HG03354 (cell line): Measurements from ENCODE around the gene CEP350.

ENCODE experiments used
- ATAC-seq: cut with Tn5 transposase; IDR thresholded peaks from one replicate; pipeline ENCODE4 v1.9.1; 2021; ENCODE audit warnings: mild to moderate bottlenecking; ENCODE audit not compliant: unreplicated experiment, poor library complexity, severe bottlenecking

Gene CEP350

GRCh38 chr1:180043785-180044184 is 89.2 kb downstream of the CEP350 start:
- ATAC-seq, result no peak

GRCh38 chr1:180046674-180047073 is 92.1 kb downstream of the CEP350 start:
- ATAC-seq, result no peak

- ATAC-seq, result no peak
Measured at GRCh38 chr1:180053594-180054567, 99.3 kb downstream of the CEP350 start.

- ATAC-seq, result no peak
Measured at GRCh38 chr1:180057883-180058396, 103.3 kb downstream of the CEP350 start.

- no peak for ATAC-seq
Measured at GRCh38 chr1:180061019-180061418, 106.4 kb downstream of the CEP350 start.

- no peak for ATAC-seq
Measured at GRCh38 chr1:180062452-180062971, 107.9 kb downstream of the CEP350 start.

GRCh38 chr1:180065408-180065807 is 110.8 kb downstream of the CEP350 start:
- ATAC-seq, result no peak

- ATAC-seq, result no peak
Measured at GRCh38 chr1:180066150-180066549, 111.5 kb downstream of the CEP350 start.

GRCh38 chr1:180070286-180070685 is 115.7 kb downstream of the CEP350 start:
- ATAC-seq, result no peak

GRCh38 chr1:180071759-180072158 is 117.1 kb downstream of the CEP350 start:
- ATAC-seq, result no peak

GRCh38 chr1:180080439-180080838 is 125.8 kb downstream of the CEP350 start:
- ATAC-seq, result no peak

- no peak for ATAC-seq
Measured at GRCh38 chr1:180081474-180081873, 126.9 kb downstream of the CEP350 start.

- ATAC-seq, result no peak
Measured at GRCh38 chr1:180083164-180083563, 128.6 kb downstream of the CEP350 start.

GRCh38 chr1:180084867-180085266 is 130.3 kb downstream of the CEP350 start:
- no peak for ATAC-seq

- no peak for ATAC-seq
Measured at GRCh38 chr1:180085331-180085730, 130.7 kb downstream of the CEP350 start.

- ATAC-seq, result no peak
Measured at GRCh38 chr1:180092931-180093650, 138.5 kb downstream of the CEP350 start.

- ATAC-seq, result no peak
Measured at GRCh38 chr1:180094705-180095295, 140.2 kb downstream of the CEP350 start.

GRCh38 chr1:180096584-180097325 is 142.1 kb downstream of the CEP350 start:
- ATAC-seq, result no peak

GRCh38 chr1:180097326-180097605 is 142.7 kb downstream of the CEP350 start:
- no peak for ATAC-seq

GRCh38 chr1:180101411-180101810 is 146.8 kb downstream of the CEP350 start:
- ATAC-seq, result no peak
